Stimulated activated CD4-positive, alpha-beta T cell treated with anti-CD3 and anti-CD28 coated beads, Interleukin-4, amount 100 ng/mL, for 24 hours (primary cell): Measurements from ENCODE around the gene ZNF48.
"Not testable (repeated sequence)": the region's sequence is repeated elsewhere in the genome, so short reads cannot be mapped to it uniquely, and the experiment has no call there.

ENCODE experiments used
- DNase-seq: peaks from one replicate; pipeline ENCODE4 v3.0.0-alpha.2; 2020

Gene ZNF48

DNA sequence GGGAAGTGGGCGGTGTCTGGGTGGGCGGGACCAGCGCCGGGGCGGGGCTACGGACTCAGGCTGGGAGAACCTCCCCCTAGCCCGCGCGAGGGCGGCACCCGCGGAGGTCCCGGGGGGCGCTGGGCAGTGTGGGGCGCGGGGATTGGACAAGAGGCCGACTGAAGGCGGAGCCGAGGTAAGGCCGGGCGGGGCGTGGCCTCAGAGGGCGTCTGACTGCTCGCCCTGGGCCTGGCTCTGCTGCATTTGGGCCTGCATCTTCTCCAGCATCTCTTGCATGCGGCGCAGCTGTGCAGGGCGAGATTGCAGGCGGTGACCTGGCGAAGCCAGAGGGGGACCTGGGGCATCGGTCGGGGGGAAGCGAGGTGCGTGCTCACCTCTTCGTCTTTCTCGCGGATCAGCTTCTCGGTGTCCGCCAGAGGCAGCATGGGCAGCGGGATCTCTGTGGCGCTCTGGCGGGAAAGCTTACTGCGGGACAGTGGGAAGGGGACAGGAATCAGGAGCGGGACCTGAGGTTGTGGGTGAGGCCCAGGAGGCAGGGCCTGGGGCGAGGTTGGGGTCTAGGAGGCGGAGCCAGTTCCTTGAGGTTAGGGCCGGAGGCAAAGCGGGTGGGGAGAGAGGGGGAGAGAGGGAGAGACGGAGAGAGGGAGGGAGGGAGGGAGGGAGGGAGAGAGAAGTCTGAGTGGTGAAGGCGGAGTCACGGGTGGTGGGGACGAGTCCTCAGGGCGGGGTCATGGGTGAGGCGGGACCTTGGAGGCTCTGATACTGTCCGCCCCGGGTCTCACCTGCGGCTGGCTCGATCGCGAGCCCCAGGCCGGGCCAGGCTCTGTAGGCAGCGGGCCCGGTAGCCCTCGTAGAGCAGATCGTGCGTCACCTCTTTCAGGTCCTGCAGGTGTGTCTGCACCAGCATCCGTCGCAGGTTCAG, 16.7 kb upstream of the ZNF48 start:
- DNase-seq: peak; percentile 98

DNA sequence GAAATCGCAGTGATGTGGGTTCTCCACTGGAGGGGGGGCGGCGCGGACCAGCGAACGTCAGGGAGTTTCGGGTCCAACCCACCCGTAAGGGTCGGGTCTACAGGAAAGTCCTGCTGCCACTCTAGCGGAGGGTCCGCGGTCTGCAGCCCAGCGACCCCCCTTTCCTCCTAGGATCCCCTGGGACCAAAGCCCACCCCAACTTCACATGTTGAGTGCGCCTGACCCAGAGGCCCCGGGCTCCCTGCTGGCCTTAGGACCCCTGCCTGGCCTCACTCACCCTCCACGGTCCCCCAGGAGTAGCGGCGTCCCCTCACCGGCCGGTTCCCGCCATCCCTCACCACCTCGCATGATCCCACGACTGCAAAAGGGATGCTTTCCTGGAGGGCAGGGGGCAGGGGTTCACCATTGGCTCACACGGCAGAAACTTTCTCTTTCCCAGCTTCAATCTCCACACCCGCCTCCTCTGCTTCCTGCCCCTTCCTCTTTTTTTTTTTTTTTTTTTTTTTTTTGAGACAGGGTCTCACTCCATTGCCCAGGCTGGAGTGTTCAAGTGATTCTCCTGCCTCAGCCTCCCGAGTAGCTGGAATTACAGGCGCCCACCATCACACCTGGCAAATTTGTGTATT, 15.9 kb upstream of the ZNF48 start:
- DNase-seq: no peak

DNA sequence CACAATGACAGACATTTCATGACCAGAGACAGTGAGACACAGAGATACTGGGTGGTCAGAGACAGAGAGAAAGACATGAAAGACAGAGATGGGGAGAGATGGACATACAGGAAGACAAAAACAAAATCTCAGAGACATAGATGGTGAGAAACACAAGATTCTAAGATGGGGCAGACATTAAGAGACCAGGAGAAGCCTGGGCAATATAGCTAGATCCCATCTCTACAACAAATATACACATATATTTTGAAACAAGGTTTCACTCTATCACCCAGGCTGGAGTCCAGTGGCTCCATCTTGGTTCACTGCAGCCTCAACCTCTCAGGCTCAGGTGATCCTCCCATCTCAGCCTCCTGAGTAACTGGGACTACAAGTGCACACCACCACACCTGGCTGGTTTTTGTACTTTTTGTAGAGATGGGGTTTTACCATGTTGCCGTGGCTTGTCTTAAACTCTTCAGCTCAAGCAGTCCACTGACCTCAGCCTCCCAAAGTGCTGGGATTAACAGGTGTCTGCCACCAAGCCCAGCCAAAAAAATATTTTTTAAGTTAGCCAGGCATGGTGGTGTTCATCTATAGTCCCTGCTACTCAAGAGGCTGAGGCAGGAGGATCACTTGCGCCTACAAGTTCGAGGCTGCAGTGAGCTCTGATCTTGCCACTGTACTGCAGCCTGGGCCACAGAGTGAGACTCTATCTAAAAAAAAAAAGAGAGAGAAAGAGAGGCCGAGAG, 15.0 kb upstream of the ZNF48 start:
- no peak for DNase-seq

DNA sequence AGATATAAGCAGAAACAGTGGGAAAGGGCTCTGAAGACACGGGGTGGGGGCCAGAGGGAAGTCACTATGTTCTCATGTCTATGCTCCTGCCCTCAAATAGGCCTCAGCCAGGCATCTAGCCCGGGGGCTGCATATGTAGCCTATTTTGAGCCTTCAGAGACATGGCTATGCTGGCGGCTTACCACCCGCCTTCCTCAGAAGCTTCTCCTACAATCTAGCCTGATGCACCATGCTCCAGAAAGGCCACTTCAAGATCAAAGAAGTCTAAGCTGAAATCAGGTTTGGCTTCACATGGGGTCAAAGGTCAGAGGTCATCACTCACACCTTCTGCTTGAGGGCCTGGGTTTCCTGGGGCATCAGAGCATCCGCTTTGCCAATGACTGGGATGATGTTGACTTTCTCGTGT, 14.4 kb upstream of the ZNF48 start:
- DNase-seq: no peak

DNA sequence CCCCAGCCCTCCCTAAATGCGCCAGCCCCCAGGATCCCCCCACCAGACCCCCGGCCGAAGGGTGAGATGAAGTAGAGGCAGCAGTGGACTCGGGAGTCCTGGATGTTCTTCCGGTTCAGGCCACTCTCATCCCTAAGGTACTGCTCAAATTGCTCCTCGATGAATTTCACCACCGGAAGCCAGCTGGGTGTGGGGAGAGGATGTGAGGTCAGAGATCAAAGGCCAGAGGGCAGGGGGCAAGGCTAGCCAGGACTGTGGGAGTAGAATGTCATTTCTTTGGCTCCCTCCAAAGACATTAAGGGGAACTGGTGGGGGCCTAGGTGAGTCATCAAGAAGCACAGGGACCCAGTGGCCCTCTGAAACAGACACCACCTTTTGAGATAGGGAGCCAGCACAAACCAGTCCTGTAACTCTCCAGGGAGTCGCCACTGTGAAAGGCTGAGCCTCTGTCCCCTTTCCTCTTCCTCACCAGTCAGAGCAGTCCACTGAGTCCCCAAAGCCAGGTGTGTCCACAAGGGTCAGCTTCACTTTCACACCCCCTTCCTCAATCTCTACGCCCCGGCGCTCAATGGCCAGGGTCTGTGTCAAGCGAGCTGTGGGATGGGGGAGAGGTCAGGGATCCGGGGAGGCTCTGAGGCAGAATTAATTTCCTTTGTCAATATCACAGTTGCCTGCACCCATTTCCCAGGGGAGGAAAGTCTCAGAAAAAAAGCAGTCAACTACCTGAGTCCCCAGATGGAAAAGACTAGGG, 13.8 kb upstream of the ZNF48 start:
- DNase-seq: no peak

DNA sequence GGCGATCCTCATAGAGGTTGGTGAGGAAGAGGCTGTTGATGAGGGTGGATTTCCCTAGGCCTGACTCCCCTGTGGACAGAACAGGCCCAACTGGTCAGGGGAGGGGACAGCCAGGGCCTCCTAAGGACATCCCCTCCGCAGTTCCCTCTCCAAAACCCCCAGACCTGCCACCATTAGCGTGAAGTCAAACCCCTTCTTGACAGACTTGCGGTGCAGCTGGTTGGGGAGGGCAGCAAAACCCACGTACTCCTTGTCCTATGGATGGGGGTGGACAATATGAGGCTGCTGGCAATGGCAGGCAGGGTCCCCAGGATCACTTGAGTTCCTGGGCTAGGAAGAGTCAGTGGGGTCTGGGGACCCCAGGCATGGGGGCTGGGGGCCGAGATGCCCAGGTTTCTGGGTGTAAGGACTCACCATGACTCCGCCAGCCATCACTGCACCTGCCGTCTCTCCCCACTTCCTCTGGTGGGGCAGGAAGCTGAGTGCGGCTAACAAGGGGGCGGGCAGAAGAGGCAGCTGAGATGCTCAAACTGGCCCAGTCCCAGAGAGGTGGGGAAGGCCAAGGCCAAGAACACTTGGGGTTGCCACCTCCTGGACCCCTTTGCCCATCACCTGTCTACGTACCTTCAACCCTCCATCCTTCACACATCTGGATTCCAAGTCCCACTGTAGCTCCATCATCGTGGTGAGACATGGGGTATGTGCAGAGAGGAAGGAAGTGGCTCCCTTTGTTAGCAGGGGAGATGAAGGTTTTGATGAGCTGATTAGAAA, 12.9 kb upstream of the ZNF48 start, which contains the start of gene SEPTIN1:
TSS of gene SEPTIN1 (minus strand) at position 451 of the 771 bp plus-strand sequence. CDS start at position 432, 19 bp downstream.
- peak; percentile 79 for DNase-seq

DNA sequence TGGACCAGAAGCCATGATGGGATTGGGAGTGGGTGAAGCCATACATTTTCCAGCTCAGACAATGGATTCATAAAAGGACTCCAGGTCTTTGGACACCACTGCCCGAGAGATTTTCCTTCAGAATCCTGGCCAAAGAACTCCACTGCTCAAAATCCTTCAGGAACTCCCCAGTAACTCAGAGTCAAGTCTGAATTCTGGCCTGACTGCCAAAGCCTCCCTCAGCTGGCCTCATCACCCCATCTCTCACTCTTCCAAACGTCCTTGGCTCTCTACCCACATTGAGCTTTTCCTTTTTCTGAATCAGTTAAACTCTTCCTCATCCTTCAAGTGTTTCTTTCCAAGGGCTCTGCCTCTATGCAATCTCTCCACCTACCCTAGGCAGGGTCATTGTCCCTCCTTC, 11.7 kb upstream of the ZNF48 start:
- no peak for DNase-seq

DNA sequence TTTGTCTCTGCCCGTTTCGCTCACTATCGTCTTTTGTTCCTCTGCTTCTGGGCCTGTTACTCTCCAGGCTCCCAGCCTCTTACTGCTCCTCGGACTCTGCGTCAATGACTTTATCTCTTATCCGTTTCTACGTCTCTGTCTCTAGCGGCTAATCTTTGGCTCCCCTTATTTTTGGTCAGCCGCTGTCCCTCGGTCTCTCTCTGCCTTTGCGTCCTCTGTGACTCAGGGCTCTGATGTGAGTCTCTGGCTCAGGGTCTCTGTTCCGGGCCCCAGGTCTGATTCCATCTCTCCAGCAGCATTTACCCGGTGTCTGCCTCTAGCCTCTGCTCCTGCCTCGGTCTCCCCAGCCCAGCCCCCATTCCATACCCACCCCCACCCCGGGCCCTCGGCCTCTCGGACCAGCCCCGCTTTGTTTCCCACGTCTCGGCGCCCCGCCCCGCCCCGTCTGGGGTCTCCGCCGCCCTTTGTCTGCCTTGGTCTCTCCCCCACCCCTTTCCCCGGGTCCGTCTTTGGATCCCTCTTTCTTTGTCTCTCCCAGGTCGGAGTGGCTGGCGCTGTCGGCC, 547 bp upstream of the ZNF48 start:
- no peak for DNase-seq

DNA sequence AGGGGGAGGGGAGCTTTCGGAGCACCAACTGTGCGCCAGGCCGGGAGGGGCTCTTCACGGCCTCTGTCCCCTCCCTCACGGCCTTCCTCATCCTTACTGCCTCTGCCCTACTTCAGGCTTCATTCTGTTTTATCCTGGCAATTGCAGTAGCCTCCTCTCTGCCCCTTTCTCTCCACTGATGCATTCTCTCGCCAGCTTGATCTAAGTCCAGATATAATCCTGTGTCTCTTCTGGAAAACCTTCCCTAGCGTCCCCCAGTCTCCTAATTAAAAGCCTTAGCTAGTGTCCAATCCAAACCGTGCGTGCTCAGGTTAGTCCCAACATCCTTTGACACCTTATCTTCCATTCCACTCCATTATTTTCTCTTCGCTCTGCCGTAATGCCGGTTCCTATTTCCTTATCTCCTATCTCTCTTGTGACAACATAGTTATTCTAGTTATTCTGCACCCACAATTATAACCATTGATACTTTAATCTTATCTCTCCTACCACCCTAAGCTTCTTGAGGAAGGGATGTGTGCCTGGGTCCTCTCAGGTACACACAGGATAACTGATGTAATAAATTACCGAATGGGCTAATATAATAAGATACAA, 869 bp downstream of the ZNF48 start:
- no peak for DNase-seq

DNA sequence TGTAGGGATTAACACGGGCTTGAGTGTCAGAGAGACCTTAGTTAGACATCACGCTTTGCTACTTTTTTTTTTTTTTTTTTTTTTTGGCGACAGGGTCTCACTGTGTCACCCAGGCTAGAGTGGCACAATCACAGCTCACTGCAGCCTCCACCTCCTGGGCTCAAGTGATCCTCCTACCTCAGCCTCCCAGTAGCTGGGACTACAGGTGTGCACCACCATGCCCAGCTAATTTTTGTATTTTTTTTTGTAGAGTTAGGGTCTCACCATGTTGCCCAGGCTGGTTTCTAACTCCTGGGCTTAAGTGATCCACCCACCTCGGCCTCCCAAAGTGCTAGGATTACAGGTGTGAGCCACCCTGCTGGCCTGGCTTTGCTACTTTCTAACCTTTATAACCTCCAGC, 1.4 kb downstream of the ZNF48 start:
- DNase-seq: not testable (repeated sequence)

DNA sequence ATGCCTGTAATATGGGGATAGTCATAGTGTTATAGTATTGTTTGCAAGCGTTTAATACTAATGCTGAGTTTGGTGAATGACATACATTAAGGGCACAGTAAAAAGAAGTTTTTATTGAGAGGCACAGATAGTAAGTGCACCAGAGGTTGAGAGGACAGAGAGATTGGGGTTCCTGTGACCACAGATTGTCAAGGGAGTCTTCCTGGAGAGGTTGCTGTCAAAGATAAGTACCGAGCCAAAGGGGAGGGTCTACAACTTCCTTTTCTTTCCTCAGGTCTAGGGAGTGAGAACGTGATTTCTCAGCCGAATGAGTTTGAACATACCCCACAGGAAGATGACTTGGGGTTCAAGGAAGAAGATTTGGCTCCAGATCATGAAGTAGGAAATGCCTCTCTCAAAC, 1.8 kb downstream of the ZNF48 start:
- no peak for DNase-seq

DNA sequence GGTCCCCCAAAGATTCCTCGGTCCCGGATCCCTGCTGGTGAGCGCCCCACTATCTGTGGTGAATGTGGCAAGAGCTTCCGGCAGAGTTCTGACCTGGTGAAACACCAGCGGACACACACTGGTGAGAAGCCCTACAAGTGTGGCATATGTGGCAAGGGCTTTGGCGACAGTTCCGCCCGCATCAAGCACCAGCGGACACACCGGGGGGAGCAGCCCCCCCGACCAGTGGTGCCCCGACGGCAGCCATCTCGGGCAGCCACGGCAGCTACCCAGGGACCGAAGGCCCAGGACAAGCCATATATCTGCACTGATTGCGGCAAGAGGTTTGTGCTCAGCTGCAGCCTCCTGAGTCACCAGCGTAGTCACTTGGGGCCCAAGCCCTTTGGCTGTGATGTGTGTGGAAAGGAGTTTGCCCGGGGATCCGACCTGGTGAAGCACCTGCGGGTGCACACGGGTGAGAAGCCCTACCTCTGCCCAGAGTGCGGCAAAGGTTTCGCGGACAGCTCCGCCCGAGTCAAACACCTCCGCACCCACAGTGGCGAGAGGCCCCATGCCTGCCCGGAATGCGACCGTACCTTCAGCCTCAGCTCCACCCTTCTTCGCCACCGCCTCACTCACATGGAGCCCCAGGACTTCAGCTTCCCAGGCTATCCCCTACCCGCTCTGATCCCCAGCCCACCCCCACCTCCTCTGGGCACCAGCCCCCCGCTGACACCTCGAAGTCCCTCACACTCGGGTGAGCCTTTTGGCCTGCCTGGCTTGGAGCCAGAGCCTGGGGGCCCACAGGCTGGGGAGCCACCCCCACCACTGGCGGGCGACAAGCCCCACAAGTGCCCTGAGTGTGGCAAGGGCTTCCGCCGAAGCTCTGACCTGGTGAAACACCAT, 2.8 kb downstream of the ZNF48 start:
- DNase-seq: no peak

DNA sequence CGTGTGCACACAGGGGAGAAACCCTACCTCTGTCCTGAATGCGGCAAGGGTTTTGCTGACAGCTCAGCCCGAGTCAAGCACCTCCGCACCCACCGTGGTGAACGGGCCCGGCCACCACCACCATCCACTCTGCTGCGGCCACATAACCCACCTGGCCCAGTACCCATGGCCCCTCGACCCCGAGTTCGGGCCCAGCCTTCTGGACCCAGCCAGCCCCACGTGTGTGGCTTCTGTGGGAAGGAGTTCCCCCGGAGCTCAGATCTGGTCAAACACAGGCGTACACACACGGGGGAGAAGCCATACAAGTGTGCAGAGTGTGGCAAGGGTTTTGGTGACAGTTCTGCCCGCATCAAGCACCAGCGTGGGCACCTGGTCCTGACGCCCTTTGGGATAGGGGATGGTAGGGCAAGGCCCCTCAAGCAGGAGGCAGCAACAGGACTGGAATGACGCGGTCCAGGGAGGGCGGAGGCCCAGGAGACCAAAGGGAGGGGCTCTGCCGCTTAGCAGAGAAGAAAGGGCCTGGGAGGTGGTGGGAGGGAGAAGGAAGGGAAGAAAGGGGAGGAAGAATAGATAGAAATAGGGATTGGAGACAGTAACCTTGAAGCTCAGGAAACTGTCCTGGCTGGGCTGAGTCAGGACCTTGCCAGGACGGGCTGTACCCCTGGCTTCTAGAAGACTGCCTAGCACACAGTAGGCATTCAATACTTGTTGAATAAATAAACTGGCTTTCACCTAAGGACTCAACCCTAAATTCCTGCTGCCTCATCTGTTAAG, 3.6 kb downstream of the ZNF48 start:
- DNase-seq: no peak

DNA sequence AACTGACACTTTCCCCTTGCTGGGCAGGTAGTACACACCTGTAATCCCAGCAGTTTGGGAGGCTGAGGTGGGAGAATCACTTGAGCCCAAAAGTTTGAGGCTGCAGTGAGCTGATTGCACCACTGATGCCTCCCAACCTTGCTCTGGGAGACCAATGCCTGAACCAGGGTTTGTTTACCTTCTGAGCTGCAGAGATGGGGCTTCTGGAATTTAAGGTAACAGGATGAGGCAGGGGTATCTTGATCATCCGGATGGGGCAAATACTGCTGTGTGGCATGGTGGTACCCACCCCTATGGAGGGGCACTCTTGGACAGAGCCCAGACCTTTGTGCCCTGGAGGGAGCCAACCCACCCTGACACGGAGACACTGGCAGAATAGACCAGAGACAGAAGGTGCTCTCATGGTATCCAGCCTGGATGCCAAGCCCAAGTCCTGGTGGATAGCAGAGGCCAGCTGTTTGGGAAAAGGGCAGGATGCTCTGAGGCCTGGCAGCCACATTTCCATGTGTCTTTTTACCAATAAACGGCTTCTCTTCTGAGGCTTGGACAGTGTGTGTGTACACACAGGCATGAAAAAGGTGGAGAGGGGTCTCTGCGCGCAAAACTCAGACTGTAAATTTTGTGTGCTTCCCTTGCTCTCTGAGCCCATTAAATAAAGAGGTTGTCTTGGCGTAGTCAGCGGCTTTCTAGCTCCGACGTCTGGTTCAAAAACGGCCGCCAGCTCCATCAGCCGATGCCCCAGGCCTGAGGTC, 4.4 kb downstream of the ZNF48 start:
- no peak for DNase-seq

DNA sequence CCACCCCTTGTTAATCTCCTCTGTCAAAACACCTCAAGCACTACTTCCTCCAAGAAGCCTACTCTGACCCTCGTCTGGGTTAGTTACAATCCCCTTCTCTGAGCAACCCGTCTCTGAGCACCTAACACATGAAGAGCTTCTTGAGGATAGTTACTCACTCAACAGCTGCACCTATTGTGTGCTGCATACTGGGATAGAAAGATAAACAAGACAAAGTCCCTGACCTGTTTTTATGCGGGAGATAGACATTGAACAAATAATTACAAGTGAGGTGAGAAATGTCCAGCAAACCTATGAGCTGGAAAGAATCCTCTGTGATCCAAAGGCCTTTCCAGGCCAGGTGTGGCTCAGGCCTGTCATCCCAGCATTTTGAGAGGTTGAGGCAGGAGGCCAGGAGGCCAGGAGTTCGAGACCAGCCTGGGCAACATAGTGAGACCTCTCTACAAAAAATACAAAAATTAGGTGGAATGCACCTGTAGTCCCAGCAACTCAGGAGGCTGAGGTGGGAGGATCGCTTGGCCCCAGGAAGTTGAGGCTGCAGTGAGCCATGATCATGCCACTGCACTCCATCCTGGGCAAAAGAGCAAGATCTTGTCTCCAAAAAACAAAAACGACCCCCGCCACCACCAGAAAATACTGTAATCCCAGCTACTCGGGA, 6.7 kb downstream of the ZNF48 start:
- no peak for DNase-seq

DNA sequence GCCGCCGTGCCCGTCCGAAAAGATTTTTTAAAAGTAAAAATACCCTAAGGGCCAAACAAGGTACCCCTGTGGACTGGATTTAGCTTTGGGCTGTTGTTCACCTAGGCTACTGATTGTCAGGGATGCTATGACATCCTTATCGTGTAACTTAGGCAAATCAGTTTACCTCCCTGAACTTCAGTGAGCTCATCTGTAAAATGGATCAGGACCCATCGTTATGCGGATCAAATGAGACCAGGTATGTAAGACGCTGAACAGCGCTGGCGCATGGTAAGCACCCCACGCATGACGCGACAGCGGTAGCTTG, 11.5 kb downstream of the ZNF48 start:
- DNase-seq: no peak

DNA sequence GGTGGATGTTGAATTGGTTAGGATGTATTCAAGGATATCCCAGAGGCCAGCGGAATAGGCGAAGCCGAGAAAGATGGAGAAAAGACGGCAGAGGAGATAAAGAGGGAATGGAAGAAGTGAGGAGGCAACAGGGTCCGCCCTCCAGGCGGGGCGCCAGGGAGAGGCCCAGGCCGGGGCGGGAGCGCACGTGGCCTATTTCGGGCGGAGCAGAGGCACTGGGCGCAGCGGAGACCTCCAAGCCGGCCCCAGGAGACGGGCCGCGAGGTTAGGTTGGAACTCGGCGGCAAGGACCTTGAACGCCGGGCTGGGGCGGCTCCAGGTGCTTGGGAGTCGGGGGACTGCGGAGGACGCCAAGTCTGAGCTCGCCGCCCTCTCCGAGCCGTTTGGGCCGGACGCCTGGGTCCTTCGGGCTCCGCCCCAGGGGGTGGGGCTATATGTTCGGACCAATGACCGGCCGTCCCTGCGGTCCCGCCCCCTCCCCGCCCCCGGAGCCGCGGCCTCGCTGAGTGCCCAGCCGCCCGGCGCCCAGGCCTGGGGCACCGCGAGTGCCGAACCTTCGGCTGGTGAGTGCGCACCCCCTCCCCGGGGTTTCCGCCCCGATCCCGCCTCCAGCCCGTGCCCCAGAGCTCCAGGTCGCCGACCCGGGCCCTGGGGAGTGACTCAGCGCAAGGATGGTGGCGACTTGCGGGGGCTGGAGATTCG, 12.0 kb downstream of the ZNF48 start, which contains the start of gene ZNF771:
TSS of gene ZNF771 (plus strand) at position 505 of the 702 bp plus-strand sequence. CDS start 448 bp downstream, outside the sequence.
- DNase-seq: peak; percentile 93
